WTC11 (cell line): Measurements from ENCODE around the gene MCFD2.

Source experiments
- E2F5 ChIP-seq: sonication (generic); formaldehyde crosslinking; IDR thresholded peaks from 2 replicates; pipeline ENCODE4 v1.8.1; 2022; ENCODE audit warnings: mild to moderate bottlenecking, moderate library complexity, missing genetic modification reagents
- FOXJ3 ChIP-seq: sonication (generic); formaldehyde crosslinking; IDR thresholded peaks from 2 replicates; pipeline ENCODE4 v1.9.0; 2021; ENCODE audit warnings: missing genetic modification reagents, mild to moderate bottlenecking, borderline replicate concordance
- JUN ChIP-seq: sonication (generic); formaldehyde crosslinking; IDR thresholded peaks from 2 replicates; pipeline ENCODE4 v1.8.0; 2023; ENCODE audit warnings: mild to moderate bottlenecking, missing genetic modification reagents
- SP1 ChIP-seq: sonication (generic); formaldehyde crosslinking; conservative IDR thresholded peaks from 2 replicates; pipeline ENCODE4 v1.8.1; 2022; ENCODE audit warnings: missing genetic modification reagents
- ZMAT4 ChIP-seq: fragments of 250-450 bp; sonication (Bioruptor Pico); IDR thresholded peaks from 2 replicates; pipeline ENCODE4 v1.9.0; 2021; ENCODE audit warnings: mild to moderate bottlenecking
- ZNF281 ChIP-seq: sonication (generic); formaldehyde crosslinking; IDR thresholded peaks from 2 replicates; pipeline ENCODE4 v1.8.0; 2023; ENCODE audit warnings: mild to moderate bottlenecking, missing genetic modification reagents
- ZNF423 ChIP-seq: fragments of 250-450 bp; sonication (Bioruptor Pico); IDR thresholded peaks from 2 replicates; pipeline ENCODE4 v2.1.2; 2022; ENCODE audit warnings: mild to moderate bottlenecking, moderate library complexity
- TF ChIP-seq, protein P1 (sequence below): fragments of 200-600 bp; IDR thresholded peaks from 2 replicates; pipeline ENCODE4 v1.8.0; 2022; ENCODE audit warnings: antibody characterized with exemption
- TF ChIP-seq, protein P2 (sequence below): sonication (generic); formaldehyde crosslinking; IDR thresholded peaks from 2 replicates; pipeline ENCODE4 v1.8.1; 2023; ENCODE audit warnings: mild to moderate bottlenecking, missing genetic modification reagents, moderate library complexity

GRCh38 chr2:46858702-46859090 lies 56.9 kb downstream of the MCFD2 start:
- TF ChIP-seq SP1 (CRISPR knock-in tag) = no peak
- TF ChIP-seq, protein P1, sequence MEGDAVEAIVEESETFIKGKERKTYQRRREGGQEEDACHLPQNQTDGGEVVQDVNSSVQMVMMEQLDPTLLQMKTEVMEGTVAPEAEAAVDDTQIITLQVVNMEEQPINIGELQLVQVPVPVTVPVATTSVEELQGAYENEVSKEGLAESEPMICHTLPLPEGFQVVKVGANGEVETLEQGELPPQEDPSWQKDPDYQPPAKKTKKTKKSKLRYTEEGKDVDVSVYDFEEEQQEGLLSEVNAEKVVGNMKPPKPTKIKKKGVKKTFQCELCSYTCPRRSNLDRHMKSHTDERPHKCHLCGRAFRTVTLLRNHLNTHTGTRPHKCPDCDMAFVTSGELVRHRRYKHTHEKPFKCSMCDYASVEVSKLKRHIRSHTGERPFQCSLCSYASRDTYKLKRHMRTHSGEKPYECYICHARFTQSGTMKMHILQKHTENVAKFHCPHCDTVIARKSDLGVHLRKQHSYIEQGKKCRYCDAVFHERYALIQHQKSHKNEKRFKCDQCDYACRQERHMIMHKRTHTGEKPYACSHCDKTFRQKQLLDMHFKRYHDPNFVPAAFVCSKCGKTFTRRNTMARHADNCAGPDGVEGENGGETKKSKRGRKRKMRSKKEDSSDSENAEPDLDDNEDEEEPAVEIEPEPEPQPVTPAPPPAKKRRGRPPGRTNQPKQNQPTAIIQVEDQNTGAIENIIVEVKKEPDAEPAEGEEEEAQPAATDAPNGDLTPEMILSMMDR = no peak
- TF ChIP-seq ZNF281 (CRISPR knock-in tag) = no peak
- no peak for TF ChIP-seq ZNF423 (CRISPR knock-in tag)
- TF ChIP-seq JUN = no peak
- TF ChIP-seq, protein P2, sequence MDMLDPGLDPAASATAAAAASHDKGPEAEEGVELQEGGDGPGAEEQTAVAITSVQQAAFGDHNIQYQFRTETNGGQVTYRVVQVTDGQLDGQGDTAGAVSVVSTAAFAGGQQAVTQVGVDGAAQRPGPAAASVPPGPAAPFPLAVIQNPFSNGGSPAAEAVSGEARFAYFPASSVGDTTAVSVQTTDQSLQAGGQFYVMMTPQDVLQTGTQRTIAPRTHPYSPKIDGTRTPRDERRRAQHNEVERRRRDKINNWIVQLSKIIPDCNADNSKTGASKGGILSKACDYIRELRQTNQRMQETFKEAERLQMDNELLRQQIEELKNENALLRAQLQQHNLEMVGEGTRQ = no peak
- TF ChIP-seq E2F5 (CRISPR knock-in tag) = no peak
- no peak for TF ChIP-seq ZMAT4
- TF ChIP-seq FOXJ3 (CRISPR knock-in tag) = no peak
